GM15510 (cell line): Measurements from ENCODE around the gene POGK.

Experiments
- POLR2A ChIP-seq: IDR thresholded peaks from 3 replicates; pipeline ENCODE4 v1.6.1; 2011; ENCODE audit warnings: borderline replicate concordance; ENCODE audit not compliant: insufficient read length; ENCODE audit errors: extremely low read depth

The POGK gene, protein sequence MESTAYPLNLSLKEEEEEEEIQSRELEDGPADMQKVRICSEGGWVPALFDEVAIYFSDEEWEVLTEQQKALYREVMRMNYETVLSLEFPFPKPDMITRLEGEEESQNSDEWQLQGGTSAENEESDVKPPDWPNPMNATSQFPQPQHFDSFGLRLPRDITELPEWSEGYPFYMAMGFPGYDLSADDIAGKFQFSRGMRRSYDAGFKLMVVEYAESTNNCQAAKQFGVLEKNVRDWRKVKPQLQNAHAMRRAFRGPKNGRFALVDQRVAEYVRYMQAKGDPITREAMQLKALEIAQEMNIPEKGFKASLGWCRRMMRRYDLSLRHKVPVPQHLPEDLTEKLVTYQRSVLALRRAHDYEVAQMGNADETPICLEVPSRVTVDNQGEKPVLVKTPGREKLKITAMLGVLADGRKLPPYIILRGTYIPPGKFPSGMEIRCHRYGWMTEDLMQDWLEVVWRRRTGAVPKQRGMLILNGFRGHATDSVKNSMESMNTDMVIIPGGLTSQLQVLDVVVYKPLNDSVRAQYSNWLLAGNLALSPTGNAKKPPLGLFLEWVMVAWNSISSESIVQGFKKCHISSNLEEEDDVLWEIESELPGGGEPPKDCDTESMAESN

DNA sequence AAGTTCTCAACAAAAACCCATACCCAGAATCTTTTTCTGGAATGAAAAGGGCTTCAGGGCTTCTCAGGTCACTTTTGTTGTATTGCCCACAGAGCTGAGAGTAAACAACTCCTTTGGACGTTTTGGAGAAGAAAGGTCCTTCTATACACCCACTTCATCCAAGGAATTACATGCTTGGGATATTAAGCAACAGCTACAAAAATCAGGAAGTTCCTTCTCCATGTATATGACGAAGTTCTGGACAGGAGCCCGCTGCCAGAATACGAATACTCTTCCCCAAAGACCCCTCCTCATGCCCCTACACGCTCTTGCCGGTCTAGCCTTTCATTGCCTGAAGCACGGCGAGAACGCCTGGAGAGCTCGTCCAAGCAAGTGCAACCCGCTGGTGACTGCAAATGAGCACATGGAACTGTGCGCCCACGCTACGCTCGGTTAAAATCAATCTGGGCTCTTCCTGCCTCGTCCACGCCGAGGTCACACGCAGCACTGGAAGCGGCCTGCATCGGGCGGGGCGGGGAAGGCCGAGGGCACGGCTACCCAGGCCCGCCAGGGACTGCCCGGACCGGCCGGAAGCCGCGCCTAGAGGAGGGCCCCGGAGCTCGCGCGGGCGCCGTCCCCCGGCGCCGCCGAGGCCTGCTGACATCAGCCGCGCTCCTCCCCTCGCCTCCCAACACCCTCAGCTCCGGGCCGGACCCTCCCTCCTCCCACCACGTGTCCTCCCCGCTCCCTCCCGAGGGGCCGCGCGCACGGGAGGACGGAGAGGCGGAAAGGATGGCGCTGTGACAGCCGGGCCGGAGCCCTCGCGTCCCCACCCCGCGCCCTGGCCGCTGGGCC, at the start of gene POGK:
POGK (plus strand) TSS at position 710 of the 834 bp plus-strand sequence. CDS start 1,482 bp downstream, outside the sequence.
- peak; percentile 93 for TF ChIP-seq POLR2A

DNA sequence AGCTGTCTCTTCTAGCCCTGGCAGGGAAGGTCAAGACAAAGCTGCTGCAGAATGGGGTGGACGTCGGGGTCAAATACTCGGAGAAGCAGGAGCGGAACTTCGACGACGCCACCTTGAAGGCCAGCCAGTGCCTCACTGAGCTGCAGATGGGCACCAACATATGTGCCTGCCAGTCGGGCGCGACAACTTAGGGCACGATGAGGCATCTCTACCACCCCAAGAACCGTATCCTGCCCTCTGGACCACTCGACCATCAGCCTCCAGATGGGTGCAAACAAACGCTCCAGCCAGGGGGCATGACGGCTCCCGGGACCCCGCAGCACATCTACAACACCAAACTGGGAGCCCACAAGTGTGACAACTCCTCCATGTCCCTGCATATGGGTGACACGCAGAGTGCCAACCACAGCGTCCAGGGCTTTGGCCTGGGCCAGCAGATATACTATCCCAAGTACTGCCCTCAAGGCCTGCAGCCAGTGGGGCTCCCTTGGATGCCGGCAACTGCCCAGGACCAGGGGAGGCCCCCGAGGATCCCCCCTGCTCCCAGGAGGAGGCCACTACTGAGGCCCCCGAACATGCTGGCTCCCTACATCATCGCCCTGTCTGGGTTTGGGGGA, 42.5 kb upstream of the POGK start:
- TF ChIP-seq POLR2A, result no peak

DNA sequence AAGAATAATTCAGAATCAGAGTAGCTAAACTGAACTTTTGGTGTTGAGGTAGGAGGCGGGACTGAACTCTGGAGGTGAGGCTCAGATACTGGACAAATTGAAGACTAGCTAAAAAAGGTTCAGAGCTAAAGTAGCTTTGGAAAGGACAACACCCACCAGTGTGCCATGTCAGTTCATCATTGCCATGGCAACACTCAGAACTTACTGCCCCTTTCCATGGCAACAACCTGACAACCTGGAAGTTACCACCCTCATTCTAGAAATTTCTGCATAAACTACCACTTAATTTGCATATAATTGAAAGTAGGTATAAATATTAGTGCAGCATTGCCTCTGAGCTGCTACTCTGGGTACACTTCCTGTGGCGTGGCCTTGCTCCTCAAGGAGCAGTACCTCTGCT, 30.3 kb upstream of the POGK start:
- TF ChIP-seq POLR2A, result no peak

DNA sequence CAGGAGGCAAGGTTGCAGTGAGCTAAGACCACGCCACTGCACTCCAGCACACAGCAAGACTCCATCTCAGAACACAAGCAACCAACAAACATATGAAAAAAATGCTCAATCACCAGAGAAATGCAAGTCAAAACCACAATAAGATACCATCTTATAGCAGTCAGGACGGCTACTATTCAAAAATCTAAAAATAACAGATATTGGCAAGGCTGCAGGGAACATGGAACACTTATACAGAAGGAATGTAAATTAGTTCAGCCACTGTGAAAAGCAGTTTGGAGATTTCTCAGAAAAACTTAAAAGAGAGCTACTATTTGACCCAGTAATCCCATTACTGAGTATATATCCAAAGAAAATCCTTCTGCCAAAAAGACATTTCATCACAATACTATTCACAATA, 27.6 kb upstream of the POGK start:
- no peak for TF ChIP-seq POLR2A

DNA sequence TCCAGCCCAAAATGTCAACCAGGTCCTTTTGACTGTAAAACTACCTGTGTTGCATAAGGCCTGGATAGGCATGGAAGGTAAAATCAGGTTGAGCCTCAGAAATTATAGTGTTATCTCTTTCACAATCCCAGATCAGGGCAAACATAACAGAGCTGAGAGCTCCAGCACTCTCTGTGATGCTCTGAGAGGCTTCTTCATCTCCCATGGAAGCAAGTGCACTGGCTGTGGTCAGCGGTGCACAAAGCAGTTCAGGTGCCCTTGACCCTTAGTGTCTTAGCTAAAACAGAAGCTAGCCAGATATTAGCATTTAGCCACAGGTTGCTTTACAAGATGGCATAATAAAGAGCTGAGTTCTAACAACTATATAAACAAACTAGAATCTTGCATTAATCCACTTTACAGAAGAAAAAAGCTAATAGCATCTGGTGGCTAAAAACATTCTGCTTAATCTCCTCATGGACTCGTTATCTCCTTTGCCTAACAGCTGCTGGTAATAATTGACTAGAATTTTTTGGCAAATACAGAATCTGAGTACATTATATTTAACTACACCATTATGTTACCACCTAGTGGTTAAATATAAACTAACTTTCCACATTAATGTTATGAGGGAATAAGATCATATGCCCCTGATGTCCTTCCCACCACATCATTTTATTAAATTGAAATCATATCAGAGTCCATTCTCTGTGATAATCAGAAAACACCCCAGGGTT, 25.6 kb upstream of the POGK start:
- TF ChIP-seq POLR2A, result no peak

DNA sequence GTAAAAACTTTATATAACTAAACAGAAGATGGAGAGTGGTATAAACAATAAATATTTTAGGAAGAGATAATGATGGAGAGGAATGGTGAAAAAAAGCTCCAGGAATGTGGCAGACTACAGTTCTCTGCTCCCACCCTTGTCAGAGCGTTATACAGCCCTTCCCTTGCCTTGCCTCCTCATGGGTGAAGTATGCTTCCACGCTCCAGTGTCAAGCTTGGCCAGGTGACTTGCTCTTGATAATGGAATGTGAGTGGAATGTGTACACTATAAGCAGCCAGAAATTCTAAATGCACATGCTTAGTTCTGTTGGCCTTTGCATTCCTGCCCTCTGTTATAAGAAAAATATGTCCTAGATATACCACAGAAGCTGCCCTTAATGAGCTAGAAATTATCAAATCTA, 24.7 kb upstream of the POGK start:
- TF ChIP-seq POLR2A, result no peak

DNA sequence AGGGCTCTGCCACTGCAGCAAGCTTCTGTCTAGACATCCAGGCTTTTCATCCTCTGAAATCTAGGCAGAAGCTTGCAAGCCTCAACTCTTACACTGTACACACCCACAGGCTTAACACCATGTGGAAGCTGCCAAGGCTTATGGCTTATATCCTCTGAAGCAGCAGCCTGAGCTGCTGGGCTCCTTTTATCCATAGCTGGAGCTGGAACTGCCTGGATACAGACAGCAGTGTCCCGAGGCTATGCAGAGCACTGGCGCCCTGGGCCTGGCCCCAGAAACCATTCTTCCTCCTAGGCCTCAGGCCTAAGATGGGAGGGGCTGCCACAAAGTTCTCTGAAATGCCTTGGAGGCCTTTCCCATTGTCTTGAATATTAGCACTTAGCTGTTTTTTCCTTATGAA, 19.3 kb upstream of the POGK start:
- no peak for TF ChIP-seq POLR2A

DNA sequence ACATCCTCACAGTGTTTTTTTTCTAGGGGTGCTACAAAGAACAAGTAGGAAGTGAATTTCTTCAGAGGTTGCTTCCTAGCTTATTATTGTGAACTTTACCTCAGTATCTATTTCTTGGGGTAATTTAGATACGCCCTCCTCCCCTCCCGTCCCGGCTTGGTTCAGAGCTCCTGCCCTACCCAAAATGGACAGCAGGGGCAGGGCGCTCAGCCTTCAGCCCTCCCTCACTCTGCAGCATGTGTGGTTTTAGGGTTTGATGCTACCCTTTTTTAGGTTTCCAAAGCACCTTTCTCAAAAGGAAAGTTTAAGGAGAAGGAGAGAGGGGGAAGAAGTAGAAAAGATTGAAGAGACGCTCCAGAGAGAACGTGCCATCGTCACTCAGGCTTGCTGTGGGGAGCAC, 16.9 kb upstream of the POGK start:
- no peak for TF ChIP-seq POLR2A

DNA sequence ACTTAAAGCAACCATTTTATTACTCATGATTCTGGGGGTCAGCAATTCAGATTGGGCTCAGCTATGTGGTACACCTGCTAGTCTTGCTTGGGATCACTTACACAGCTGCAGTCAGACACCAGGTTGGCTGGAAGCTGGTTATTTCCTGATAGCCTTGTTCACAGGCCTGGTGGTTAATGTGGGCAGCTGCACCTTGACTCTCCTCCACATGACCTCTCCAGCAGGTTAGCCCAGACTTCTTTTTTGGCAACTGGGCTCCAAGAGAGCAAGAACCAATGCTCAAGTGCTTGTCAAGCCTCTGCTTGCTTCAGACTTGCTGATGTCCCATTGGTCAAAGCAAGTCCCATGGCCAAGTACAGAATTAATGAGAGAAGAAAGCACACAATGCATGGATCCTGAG, 11.8 kb upstream of the POGK start:
- no peak for TF ChIP-seq POLR2A

DNA sequence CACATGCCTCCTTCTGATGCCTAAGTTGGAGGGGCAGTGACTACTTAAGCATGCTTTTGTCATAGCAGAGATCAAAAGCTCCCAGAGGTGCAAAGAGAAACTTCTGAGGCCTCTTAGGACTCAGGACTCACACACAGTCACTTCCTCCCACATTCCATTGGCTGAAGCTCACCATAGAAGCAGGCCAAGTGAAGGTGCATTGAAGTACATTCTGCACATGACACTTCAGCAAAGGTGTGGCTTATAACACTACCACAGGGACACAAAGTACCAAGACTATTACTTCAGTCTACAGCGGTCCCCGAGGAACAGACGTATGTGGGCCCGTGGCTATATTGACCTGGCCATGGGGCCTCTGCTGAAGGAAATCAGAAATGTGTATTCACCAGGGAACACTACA, 2.5 kb upstream of the POGK start:
- TF ChIP-seq POLR2A, result no peak

DNA sequence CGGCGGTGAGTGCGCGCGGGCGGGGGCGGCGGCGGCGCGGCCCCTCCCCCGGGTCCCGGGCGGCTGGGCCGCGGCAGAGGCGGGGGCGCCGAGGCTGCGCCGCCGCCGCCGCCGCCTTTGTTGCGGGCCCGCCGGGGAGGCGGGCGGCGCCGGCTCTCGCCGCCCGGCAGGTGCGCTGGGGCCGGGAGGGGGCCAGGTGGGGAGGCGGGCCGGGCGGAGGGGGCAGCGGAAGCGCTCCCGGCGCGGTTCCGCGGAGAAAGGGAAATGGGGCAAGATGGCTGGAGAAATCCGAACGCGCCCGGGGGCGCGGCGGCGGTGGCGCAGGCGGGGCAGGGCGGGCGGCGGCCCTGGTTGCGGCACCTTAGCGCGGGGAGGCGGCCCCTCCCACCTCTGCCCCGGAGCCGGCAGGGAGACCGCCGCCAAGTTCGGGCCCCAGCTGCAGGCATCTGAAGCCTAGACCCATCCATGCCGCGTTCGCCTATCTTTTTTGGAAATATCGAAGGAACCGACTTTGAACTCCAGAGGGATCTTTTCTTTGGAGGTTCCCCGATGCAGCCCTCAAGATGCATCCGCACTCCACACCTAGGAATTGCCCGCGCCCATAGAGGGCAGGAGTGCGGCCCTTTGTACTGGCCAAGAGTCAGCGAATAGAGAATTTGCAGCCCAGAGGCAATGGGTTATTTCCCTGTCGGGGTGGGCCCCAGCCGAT, 479 bp downstream of the POGK start:
- TF ChIP-seq POLR2A, result no peak

DNA sequence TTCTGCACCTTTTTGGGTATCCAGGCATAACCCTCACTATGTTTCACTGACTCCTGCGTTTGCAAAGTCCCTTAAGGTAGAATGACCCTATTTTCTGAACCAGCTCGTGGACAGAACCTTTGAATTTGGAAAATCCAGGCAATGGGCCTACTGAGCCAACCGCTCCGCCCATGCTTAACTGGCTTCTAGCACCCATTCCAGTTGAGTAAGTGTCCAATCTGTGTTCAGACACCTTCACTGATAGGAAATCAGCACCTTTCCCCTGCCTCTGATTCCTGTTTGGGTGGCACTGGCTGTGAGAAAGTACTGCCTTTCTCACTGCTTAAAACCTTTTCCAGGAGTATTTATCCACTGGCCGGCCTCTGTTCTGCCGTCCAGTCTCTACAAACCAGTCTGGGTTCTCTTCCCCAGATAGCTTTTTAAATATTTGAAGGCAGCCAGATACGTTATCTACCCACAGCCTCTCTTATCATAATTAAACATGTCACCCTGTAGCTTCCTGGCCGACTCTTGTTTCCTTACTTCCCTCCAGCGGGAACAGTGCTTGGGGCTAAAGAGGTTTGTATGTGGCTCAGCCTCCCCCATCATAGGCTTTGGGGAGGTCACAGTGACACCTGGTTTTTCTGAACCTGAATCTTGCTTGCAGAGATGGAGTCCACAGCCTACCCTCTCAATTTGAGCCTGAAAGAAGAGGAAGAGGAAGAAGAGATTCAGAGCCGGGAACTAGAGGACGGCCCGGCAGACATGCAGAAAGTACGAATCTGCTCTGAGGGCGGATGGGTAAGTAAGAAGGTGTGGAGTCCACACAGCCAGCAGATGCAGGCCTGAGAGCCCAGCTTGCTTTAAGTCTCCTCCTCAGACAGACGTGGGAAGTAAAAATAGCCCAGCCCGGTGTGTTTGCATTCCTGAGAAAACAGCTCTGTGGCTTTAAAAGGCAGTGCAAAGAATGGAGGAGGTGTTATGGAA, 1.3 kb downstream of the POGK start:
- no peak for TF ChIP-seq POLR2A

DNA sequence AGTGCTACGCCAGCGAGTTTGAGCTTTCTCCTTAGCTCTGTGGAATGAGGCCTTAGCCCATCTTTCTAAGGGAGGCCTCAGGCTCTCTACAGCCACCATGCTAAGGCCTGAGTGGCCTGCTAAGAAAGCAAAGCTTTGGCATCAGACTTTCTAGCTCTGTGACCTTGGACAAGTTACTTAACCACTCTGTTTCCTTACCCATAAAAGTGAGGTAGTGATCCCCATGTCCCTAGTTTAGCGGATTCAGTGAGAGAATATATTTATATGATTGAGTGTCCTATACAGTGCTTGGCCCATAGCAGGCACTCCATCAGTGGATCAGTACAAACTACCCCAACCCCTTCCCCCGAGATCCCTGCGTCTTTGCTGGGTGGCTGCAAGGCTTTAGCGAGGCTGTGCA, 4.0 kb downstream of the POGK start:
- no peak for TF ChIP-seq POLR2A
